GM18858 (cell line): ENCODE results near the gene OR2A1.
"Not testable (repeated sequence)": the region's sequence is repeated elsewhere in the genome, so short reads cannot be mapped to it uniquely, and the experiment has no call there.

Experiments
- ATAC-seq: cut with Tn5 transposase; IDR thresholded peaks from one replicate; pipeline ENCODE4 v1.9.1; 2021; ENCODE audit not compliant: unreplicated experiment

OR2A1 gene, protein sequence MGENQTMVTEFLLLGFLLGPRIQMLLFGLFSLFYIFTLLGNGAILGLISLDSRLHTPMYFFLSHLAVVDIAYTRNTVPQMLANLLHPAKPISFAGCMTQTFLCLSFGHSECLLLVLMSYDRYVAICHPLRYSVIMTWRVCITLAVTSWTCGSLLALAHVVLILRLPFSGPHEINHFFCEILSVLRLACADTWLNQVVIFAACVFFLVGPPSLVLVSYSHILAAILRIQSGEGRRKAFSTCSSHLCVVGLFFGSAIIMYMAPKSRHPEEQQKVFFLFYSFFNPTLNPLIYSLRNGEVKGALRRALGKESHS

GRCh38 chr7:144311872-144312469, at the start of gene OR2A1:
Gene OR2A1, plus strand, starts transcription at chr7:144312419. Its CDS starts 5,706 bp downstream, at chr7:144318125.
- ATAC-seq, result not testable (repeated sequence)

GRCh38 chr7:144264692-144265091, 47.5 kb upstream of the OR2A1 start, which contains the start of gene OR2A7:
Gene OR2A7, minus strand, starts transcription at chr7:144264792. Its CDS starts 5,164 bp downstream, at chr7:144259628.
- ATAC-seq, result not testable (repeated sequence)

GRCh38 chr7:144269188-144269587, 43.0 kb upstream of the OR2A1 start, which contains the start of gene CTAGE8:
Gene CTAGE8, minus strand, starts transcription at chr7:144269288. Its CDS starts 38 bp downstream, at chr7:144269250.
- not testable (repeated sequence) for ATAC-seq

- not testable (repeated sequence) for ATAC-seq
Observed at GRCh38 chr7:144275281-144275680, 36.9 kb upstream of the OR2A1 start.

- ATAC-seq, result peak; percentile 46
Observed at GRCh38 chr7:144280010-144280409, 32.2 kb upstream of the OR2A1 start.

- ATAC-seq, result not testable (repeated sequence)
Observed at GRCh38 chr7:144281981-144282380, 30.2 kb upstream of the OR2A1 start.

DNA sequence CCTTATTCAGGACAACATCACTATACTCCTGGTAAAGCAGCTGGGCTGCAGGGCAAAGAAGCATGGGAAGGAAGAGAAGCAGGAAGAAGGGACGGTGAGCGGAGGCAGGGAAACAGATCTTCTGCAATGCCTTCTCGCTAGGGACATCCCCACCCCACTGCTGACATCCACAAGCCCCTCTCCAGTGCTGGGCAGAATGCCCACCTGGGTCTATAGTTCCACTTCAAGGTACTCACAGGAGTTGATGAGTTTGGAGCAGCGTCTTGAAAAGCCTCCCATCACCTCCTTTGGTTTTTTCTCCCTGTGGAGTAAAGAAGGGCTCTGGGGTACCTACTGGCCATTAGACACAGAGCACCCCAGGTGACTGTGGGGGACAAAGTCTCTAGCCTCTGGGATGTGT, 29.7 kb upstream of the OR2A1 start:
- ATAC-seq, result not testable (repeated sequence)

GRCh38 chr7:144283716-144284115, 28.5 kb upstream of the OR2A1 start:
- not testable (repeated sequence) for ATAC-seq

- ATAC-seq, result not testable (repeated sequence)
Observed at GRCh38 chr7:144287171-144287784, 24.9 kb upstream of the OR2A1 start.

DNA sequence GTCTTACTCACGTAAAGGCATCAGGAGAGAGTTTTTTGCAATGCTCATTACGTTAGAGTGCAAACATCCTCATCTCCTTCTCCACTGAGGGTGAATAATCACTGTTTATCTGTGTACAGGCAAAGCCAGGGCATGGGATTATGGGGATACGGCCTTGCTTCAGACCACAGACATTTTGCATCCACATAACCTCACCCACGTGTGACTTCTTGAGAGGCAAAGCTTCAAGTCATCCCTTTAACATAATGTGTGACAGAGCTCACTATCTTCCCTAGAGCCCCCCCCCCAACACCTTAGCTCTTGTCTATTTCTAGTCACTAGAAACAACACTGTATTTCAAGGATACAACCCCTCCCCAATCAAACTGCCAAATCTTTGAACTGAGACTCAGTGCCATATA, 20.6 kb upstream of the OR2A1 start:
- not testable (repeated sequence) for ATAC-seq

- not testable (repeated sequence) for ATAC-seq
Observed at GRCh38 chr7:144292384-144293161, 19.6 kb upstream of the OR2A1 start.

DNA sequence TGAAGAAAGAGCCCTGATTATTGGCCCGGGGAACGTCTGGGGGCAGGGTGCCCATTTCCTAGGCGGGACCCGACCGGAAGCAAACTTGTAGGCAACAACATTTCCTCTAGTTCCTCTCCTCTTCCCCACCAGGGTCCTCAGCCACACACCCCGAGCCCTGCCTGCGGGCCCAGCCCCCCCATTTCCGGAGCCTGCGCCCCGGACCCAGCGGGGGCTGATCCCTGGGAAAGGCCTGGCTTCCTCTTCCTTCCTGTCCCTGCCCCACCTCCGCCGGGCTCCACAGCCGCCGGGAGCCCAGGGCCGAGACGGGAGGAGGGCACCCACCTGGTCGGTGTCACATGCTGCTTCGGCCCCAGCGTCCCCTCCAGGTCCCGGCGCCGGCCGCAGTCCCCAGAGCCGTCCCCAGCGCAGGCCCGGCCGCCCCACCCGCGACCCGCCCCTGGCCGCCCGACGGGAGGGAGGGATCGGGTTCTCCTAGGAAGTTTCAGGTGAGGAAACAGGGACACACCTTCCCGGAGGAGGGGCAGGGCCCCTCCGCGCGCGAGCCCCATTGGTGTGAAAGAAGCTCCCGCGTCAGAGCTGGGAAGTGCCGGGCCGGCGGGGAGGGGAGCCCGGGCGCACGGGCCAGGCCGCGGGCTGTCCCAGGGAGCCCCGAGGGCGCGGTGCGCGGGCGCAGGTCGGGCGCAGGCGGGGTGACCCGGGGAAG, 18.3 kb upstream of the OR2A1 start:
- ATAC-seq, result peak; percentile 59

DNA sequence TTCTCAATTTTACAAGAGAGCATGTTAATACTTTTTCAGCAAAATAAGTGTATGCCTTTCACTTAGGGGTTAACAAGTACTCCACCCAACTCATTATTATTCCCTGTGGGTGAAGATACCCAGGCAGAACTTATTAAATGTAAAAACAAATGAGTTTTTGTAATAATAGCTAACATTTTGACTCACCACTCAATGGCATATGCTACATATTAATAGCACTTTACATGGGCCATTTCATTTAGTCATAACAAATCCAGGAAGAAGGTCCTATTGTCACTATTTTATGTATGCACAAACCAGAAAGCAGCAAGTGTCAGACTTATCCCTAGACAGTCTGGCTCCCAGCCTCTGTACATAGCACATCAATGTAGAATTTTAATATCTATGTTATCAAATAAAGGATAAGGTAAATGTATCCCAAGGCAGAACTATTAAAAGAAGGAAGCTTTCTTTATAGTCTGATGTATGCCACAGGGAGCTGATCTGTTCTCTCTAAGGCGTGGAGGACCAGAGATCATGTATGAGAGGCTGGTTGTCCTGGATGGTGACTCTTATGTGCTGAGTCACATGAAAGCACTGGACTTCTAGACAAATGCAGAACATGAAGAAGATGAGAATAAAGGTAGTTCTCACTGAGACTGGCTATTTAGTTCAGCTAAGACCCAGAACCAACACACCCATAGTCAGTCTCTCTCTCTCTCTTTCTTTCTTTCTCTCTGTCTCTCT, 9.5 kb upstream of the OR2A1 start:
- peak; percentile 50 for ATAC-seq

DNA sequence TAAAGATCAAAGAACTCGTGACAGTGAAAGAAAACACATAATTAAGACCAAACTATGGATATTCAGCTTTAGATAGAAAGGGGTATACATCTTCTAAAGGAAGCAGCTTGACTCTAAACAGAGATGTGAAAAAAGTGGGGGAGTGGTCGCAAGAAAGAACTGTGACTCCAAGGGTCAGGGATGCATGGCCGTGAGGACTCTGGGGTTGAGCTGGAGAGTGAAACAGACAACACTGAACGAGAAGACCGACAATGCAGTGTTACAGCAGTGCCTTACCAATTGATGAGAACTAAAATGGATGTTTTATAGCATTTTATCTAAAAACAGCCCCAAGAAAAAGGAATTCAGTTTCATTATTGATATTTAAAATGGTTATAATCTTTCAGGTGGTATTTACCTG, 8.6 kb upstream of the OR2A1 start:
- ATAC-seq, result not testable (repeated sequence)

DNA sequence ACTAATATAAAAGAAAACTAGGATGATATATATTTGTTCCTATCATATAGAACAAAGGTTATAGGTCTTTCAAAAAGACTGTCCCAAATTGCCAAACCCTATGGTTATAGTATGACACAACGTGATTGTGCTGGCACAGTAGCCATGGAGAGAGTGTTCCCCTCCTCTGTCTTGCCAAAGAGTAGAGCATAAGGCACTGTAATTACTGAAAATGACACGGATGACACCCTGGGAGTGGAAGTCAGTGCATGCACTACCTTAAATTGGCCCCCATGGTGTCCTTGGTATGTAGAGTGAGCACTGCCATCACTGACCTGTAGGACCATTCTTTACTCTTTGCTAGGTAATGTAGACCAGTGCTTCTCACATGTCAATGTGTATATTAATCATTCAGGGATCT, 7.1 kb upstream of the OR2A1 start:
- not testable (repeated sequence) for ATAC-seq

GRCh38 chr7:144309702-144310101, 2.5 kb upstream of the OR2A1 start:
- ATAC-seq, result not testable (repeated sequence)

GRCh38 chr7:144311218-144311617, 1.0 kb upstream of the OR2A1 start:
- ATAC-seq, result not testable (repeated sequence)

GRCh38 chr7:144317537-144317936, 5.3 kb downstream of the OR2A1 start:
- not testable (repeated sequence) for ATAC-seq

GRCh38 chr7:144319547-144319946, 7.3 kb downstream of the OR2A1 start:
- ATAC-seq, result not testable (repeated sequence)
